ENCODE measurements around the gene THNSL1.

THNSL1 gene

DNA sequence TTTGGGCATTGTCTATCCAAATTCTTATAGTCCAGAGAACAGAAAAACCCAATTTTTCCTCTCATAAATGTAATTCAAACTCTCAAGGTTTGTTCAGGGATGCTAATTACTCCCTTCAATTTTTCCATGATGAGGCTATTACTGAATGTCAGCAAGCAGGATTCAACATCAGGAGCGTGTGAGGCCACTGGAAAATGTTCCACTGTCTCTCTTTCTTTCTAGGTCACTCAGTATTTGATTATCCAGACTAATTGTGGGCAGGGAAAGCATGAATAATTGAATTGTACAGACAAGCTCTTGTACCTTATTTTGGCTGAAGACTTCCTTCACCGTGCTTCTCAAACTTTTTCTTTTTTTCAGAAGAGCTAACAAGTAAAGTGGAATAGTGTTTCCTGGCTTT is 30.7 kb downstream of the THNSL1 start:
- H3K79me2 ChIP-seq (ENCODE audit: low read length) = no peaks in the 10 kb centered on the region
- H3K4me3 ChIP-seq (ENCODE audit: low read length) = no peak overlapping the region
- no peak overlapping the region for H3K4me2 ChIP-seq (ENCODE audit: low read length)
- no peaks in the 10 kb centered on the region for H3K9me3 ChIP-seq (ENCODE audit: insufficient read depth, low read length)
- TF ChIP-seq, protein P1, sequence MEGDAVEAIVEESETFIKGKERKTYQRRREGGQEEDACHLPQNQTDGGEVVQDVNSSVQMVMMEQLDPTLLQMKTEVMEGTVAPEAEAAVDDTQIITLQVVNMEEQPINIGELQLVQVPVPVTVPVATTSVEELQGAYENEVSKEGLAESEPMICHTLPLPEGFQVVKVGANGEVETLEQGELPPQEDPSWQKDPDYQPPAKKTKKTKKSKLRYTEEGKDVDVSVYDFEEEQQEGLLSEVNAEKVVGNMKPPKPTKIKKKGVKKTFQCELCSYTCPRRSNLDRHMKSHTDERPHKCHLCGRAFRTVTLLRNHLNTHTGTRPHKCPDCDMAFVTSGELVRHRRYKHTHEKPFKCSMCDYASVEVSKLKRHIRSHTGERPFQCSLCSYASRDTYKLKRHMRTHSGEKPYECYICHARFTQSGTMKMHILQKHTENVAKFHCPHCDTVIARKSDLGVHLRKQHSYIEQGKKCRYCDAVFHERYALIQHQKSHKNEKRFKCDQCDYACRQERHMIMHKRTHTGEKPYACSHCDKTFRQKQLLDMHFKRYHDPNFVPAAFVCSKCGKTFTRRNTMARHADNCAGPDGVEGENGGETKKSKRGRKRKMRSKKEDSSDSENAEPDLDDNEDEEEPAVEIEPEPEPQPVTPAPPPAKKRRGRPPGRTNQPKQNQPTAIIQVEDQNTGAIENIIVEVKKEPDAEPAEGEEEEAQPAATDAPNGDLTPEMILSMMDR (IDR thresholded peaks at IDR 0.05; ENCODE audit: low read depth, low read length) = no peak
- TF ChIP-seq EZH2phosphoT487 (IDR thresholded peaks at IDR 0.05; ENCODE audit: low read depth) = no peak
- no peak overlapping the region for H3K27ac ChIP-seq (ENCODE audit: low read length)
- no peaks in the 10 kb centered on the region for H3K27me3 ChIP-seq (ENCODE audit: low read depth, low read length)
- H4K20me1 ChIP-seq (ENCODE audit: insufficient read depth, low read length) = no peaks in the 10 kb centered on the region
- no peaks in the 10 kb centered on the region for H3K36me3 ChIP-seq (replicated peaks; ENCODE audit: low read depth, low read length)
- no peak overlapping the region for H3K9ac ChIP-seq (ENCODE audit: low read length)
- no peak overlapping the region for H2AFZ ChIP-seq (ENCODE audit: low read depth, low read length)
- no peaks in the 10 kb centered on the region for H3K4me1 ChIP-seq (ENCODE audit: low read length)

DNA sequence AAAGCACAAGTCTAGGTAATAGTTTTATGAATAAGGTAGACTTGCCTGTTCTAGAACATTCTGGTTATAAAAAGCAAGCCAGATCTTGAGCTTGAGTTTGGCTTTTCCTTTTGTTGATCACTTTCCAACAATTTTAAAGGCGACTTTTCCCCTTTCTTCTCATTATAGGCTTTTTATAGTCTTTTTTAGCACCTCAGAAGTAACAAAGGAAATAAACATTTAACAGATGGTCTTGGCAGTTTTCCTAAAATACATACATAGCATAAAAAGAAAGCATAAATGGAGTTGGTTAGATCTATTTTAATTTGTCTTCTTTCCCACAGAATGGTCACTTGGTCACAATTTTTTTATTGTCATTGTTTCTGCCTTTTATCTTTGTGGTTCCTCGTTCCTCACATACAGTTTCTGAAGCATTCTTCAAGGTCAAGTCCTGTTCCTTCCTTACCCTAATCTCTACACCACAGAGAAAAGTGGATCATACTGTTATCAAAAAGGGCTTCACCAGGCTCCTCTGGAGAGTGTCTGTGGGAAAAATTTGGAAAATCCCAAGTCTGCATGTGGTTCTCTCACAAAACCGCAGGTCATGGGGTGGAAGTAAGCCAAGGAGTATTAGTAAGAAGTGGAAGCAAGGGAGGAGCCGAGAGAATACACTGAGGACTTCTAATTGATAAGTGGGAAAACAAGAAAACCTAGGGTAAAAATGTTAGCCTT is 31.3 kb downstream of the THNSL1 start:
- Histone ChIP-seq H2AFZ (ENCODE audit: low read depth, low read length) (no peak overlapping the region), H3K4me1 (ENCODE audit: low read length) (no peaks in the 10 kb centered on the region), H3K27me3 (ENCODE audit: low read depth, low read length) (no peaks in the 10 kb centered on the region), H3K79me2 (ENCODE audit: low read length) (no peaks in the 10 kb centered on the region), H3K27ac (ENCODE audit: low read length) (no peak overlapping the region), H3K9ac (ENCODE audit: low read length) (no peak overlapping the region), H3K4me3 (ENCODE audit: low read length) (no peak overlapping the region), H3K4me2 (ENCODE audit: low read length) (no peak overlapping the region), H3K36me3 (replicated peaks; ENCODE audit: low read depth, low read length) (no peaks in the 10 kb centered on the region), H4K20me1 (ENCODE audit: insufficient read depth, low read length) (no peaks in the 10 kb centered on the region), H3K9me3 (ENCODE audit: insufficient read depth, low read length) (no peaks in the 10 kb centered on the region)
- TF ChIP-seq, protein P1 (IDR thresholded peaks at IDR 0.05; ENCODE audit: low read depth, low read length) = no peak
- TF ChIP-seq EZH2phosphoT487 (IDR thresholded peaks at IDR 0.05; ENCODE audit: low read depth) = no peak

DNA sequence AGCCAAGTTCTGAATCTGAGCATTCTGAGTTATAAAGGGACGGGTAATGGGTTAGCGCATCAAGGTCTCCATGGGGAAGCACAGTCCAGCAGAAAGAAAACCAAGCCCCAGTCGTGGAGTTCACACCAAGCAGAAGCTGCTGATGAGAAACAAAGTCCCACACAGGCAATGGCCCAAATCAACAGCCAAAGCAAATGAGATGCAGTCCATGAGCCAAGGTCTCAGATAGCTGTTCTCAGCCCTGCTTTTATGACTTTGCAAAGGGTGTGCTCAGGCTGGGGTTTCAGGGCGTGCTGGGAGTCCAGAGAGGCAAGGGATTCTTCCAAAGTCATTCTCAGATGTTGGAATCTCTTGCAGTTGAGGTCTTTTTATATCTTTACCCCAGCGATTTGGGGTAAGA is 32.0 kb downstream of the THNSL1 start:
- Histone ChIP-seq H3K27me3 (ENCODE audit: low read depth, low read length) (no peaks in the 10 kb centered on the region), H3K9ac (ENCODE audit: low read length) (no peak overlapping the region), H3K27ac (ENCODE audit: low read length) (no peak overlapping the region), H3K4me1 (ENCODE audit: low read length) (no peaks in the 10 kb centered on the region), H3K4me3 (ENCODE audit: low read length) (no peak overlapping the region), H2AFZ (ENCODE audit: low read depth, low read length) (no peak overlapping the region), H3K9me3 (ENCODE audit: insufficient read depth, low read length) (no peaks in the 10 kb centered on the region), H4K20me1 (ENCODE audit: insufficient read depth, low read length) (no peaks in the 10 kb centered on the region), H3K79me2 (ENCODE audit: low read length) (no peaks in the 10 kb centered on the region), H3K36me3 (replicated peaks; ENCODE audit: low read depth, low read length) (no peaks in the 10 kb centered on the region), H3K4me2 (ENCODE audit: low read length) (no peak overlapping the region)
- TF ChIP-seq, protein P1 (IDR thresholded peaks at IDR 0.05; ENCODE audit: low read depth, low read length) = no peak
- no peak for TF ChIP-seq EZH2phosphoT487 (IDR thresholded peaks at IDR 0.05; ENCODE audit: low read depth)

DNA sequence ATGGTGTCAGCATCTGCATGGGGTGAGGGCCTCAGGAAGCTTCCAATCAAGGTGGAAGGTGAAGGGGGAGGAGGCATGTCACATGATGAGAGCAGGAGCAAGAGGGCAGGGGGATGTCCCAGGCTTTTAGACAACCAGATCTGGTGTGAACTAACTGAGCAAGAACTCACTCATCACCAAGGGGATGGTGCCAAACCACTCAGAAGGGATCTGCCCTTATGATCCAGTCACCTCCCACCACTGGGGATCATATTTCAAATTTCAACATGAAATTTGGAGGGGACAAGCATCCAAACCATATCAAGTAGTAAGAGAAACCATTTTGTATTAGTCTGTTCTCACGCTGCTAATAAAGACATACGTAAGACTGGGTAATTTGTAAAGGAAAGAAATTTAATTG is 33.6 kb downstream of the THNSL1 start:
- Histone ChIP-seq H3K27ac (ENCODE audit: low read length) (no peak overlapping the region), H3K9me3 (ENCODE audit: insufficient read depth, low read length) (no peaks in the 10 kb centered on the region), H3K4me2 (ENCODE audit: low read length) (no peak overlapping the region), H3K36me3 (replicated peaks; ENCODE audit: low read depth, low read length) (no peaks in the 10 kb centered on the region), H3K27me3 (ENCODE audit: low read depth, low read length) (no peaks in the 10 kb centered on the region), H3K4me1 (ENCODE audit: low read length) (no peaks in the 10 kb centered on the region), H3K79me2 (ENCODE audit: low read length) (no peaks in the 10 kb centered on the region), H3K9ac (ENCODE audit: low read length) (no peak overlapping the region), H4K20me1 (ENCODE audit: insufficient read depth, low read length) (no peaks in the 10 kb centered on the region), H3K4me3 (ENCODE audit: low read length) (no peak overlapping the region), H2AFZ (ENCODE audit: low read depth, low read length) (no peak overlapping the region)
- TF ChIP-seq, protein P1 (IDR thresholded peaks at IDR 0.05; ENCODE audit: low read depth, low read length) = no peak
- no peak for TF ChIP-seq EZH2phosphoT487 (IDR thresholded peaks at IDR 0.05; ENCODE audit: low read depth)

Measured in OCI-LY3 (cell line).